SK-N-MC (cell line): ENCODE results near the gene SGMS2.

Experiments
- DNase-seq: peaks from one replicate; pipeline ENCODE4 v3.0.0-alpha.2; 2011; ENCODE audit warnings: low read depth, low spot score
- H3K27ac ChIP-seq: fragments of 200-600 bp; sonication (generic); 2 replicates; pipeline ENCODE4 v1.5.1; 2016; ENCODE audit warnings: mixed run types
- H3K36me3 ChIP-seq: fragments of 200-600 bp; sonication (generic); 2 replicates; pipeline ENCODE4 v1.6.1; 2017; ENCODE audit warnings: antibody characterized with exemption, low read length, mixed read lengths; ENCODE audit not compliant: insufficient read depth
- H3K4me3 ChIP-seq: fragments of 200-600 bp; sonication (generic); 2 replicates; pipeline ENCODE4 v1.5.1; 2016
- H3K9ac ChIP-seq: fragments of 200-600 bp; sonication (generic); 2 replicates; pipeline ENCODE4 v1.8.0; 2017; ENCODE audit warnings: mixed run types, mixed read lengths; ENCODE audit not compliant: insufficient read length
- H3K9me3 ChIP-seq: fragments of 200-600 bp; sonication (generic); 2 replicates; pipeline ENCODE4 v1.6.1; 2017; ENCODE audit warnings: low read depth, mild to moderate bottlenecking, antibody characterized with exemption, low read length, moderate library complexity, mixed read lengths
- EZH2 ChIP-seq: fragments of 200-600 bp; sonication (generic); IDR thresholded peaks from one replicate; pipeline ENCODE4 v1.6.1; 2017; ENCODE audit warnings: antibody characterized with exemption
- FOXP2 ChIP-seq: optimal IDR thresholded peaks from 2 replicates; pipeline ENCODE3; 2011; ENCODE audit warnings: mild to moderate bottlenecking, moderate library complexity; ENCODE audit not compliant: insufficient read depth; ENCODE audit errors: extremely low read length, control extremely low read depth
- POLR2AphosphoS5 ChIP-seq: IDR thresholded peaks from 2 replicates; pipeline ENCODE4 v1.6.1; 2012; ENCODE audit warnings: mild to moderate bottlenecking, low read depth, low read length, borderline replicate concordance

SGMS2 gene

GRCh38 chr4:107837317-107837716, 12.6 kb downstream of the SGMS2 start:
- Histone ChIP-seq H3K9me3 (no peaks in the 10 kb centered on the region), H3K36me3 (no peaks in the 10 kb centered on the region), H3K4me3 (no peak overlapping the region), H3K9ac (no peak overlapping the region), H3K27ac (no peak overlapping the region)
- TF ChIP-seq POLR2AphosphoS5 (no peak), EZH2 (no peak), FOXP2 (no peak)
- DNase-seq = no peak

GRCh38 chr4:107837776-107838618, 13.3 kb downstream of the SGMS2 start:
- H3K36me3 ChIP-seq = no peaks in the 10 kb centered on the region
- no peak overlapping the region for H3K9ac ChIP-seq
- TF ChIP-seq FOXP2 (no peak), EZH2 (no peak), POLR2AphosphoS5 (no peak)
- no peaks in the 10 kb centered on the region for H3K9me3 ChIP-seq
- no peak overlapping the region for H3K27ac ChIP-seq
- H3K4me3 ChIP-seq = no peak overlapping the region
- DNase-seq = no peak

- no peak for DNase-seq
- Histone ChIP-seq H3K36me3 (no peaks in the 10 kb centered on the region), H3K4me3 (no peak overlapping the region), H3K27ac (no peak overlapping the region), H3K9ac (no peak overlapping the region), H3K9me3 (no peaks in the 10 kb centered on the region)
- TF ChIP-seq EZH2 (no peak), FOXP2 (no peak), POLR2AphosphoS5 (no peak)
These were observed 14.3 kb downstream of the SGMS2 start for GRCh38 chr4:107838861-107839565.

DNA sequence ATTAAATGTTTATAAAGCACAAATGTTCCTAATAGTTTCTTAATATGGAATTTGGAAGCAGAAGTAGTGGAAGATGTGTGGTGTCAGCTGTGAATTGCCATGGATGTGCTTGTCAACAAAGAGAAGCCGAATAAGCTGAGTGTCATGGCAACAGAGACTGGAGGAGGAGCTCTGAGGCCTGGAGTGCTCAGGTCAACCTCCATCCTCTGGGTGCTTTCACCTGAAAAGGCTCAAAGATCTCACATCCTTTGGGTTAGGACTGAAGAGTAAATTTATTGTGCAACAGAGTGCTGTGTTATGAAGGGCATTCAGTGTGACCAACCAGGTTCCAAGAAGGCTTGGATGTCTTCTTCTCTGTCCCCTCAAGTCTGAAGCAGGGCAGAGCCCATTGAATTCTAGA, 18.7 kb downstream of the SGMS2 start:
- no peak overlapping the region for H3K27ac ChIP-seq
- H3K9me3 ChIP-seq = 0 out of 2 replicates have a peak, but pooled peaks cover 3% of the 10 kb centered on the region
- H3K9ac ChIP-seq = no peak overlapping the region
- H3K4me3 ChIP-seq = no peak overlapping the region
- no peak for TF ChIP-seq POLR2AphosphoS5
- no peak for TF ChIP-seq FOXP2
- no peak for TF ChIP-seq EZH2
- no peak for DNase-seq
- H3K36me3 ChIP-seq = no peaks in the 10 kb centered on the region

- Histone ChIP-seq H3K27ac (no peak overlapping the region), H3K9ac (no peak overlapping the region), H3K9me3 (0 out of 2 replicates have a peak, but pooled peaks cover 3% of the 10 kb centered on the region), H3K36me3 (no peaks in the 10 kb centered on the region), H3K4me3 (no peak overlapping the region; the same call in 1 of the 2 replicates)
- DNase-seq = peak; percentile 81
- no peak for TF ChIP-seq EZH2
- peak; percentile 31 for TF ChIP-seq FOXP2
- TF ChIP-seq POLR2AphosphoS5 = no peak
These were observed 20.9 kb downstream of the SGMS2 start for GRCh38 chr4:107845681-107846080.

- TF ChIP-seq EZH2 (no peak), FOXP2 (no peak), POLR2AphosphoS5 (no peak)
- Histone ChIP-seq H3K9ac (no peak overlapping the region), H3K36me3 (no peaks in the 10 kb centered on the region), H3K9me3 (0 out of 2 replicates have a peak, but pooled peaks cover 3% of the 10 kb centered on the region), H3K27ac (no peak overlapping the region), H3K4me3 (no peak overlapping the region)
- DNase-seq = no peak
These were observed 25.7 kb downstream of the SGMS2 start for GRCh38 chr4:107850438-107850837.

- no peak overlapping the region for H3K27ac ChIP-seq
- DNase-seq = no peak
- no peaks in the 10 kb centered on the region for H3K36me3 ChIP-seq
- TF ChIP-seq POLR2AphosphoS5 = no peak
- TF ChIP-seq EZH2 = no peak
- no peak for TF ChIP-seq FOXP2
- H3K9ac ChIP-seq = no peak overlapping the region
- H3K4me3 ChIP-seq = no peak overlapping the region
- H3K9me3 ChIP-seq = no peaks in the 10 kb centered on the region
These were observed 29.0 kb downstream of the SGMS2 start for GRCh38 chr4:107853444-107854355.
